ENCODE results near the gene PSMG1. TPM values are rescaled to one million over a fixed set of nuclear protein-coding genes. Genes with fewer than 3 reads are reported as not detected.

The PSMG1 gene
- total RNA-seq, 4 donors from 2014 or later: 17.5 to 42.0 (median 26.4) TPM

- no peak for TF ChIP-seq CTCF (IDR thresholded peaks at IDR 0.05)
- no peak for ATAC-seq (ENCODE audit: low FRiP score)
- DNase-seq (ENCODE audit: low spot score): no peak
Measured at GRCh38 chr21:39198800-39199199, 15.5 kb upstream of the PSMG1 start.

GRCh38 chr21:39197448-39198233 lies 14.4 kb upstream of the PSMG1 start:
- ATAC-seq (ENCODE audit: low FRiP score) (no peak), DNase-seq (ENCODE audit: low spot score) (no peak)
- no peak for TF ChIP-seq CTCF (IDR thresholded peaks at IDR 0.05)

DNA sequence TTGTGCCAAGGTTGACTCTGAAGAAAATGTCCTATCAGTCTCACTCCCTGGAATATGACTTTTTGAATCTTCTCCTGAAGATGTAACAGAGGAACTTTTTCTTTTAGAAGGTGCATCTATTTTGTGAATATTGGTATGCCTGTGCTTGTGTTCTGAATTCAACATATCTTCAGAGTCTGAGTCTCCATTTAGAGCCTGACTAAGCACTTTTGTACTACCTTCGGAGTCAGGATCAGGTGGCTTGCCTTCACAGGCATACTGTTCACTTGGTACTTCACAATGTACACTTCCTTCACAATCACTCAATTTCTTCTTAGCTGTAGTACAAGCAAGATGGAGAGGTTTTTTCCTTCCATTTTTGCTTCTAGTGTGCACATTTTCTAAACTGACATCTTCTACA lies 13.6 kb upstream of the PSMG1 start:
- TF ChIP-seq CTCF (IDR thresholded peaks at IDR 0.05): no peak
- no peak for DNase-seq (ENCODE audit: low spot score)
- no peak for ATAC-seq (ENCODE audit: low FRiP score)

- TF ChIP-seq CTCF (IDR thresholded peaks at IDR 0.05): no peak
- no peak for DNase-seq (ENCODE audit: low spot score)
- ATAC-seq (ENCODE audit: low FRiP score): no peak
Measured at GRCh38 chr21:39196310-39196709, 13.1 kb upstream of the PSMG1 start.

- no peak for TF ChIP-seq CTCF (IDR thresholded peaks at IDR 0.05)
- no peak for DNase-seq (ENCODE audit: low spot score)
- no peak for ATAC-seq (ENCODE audit: low FRiP score)
Measured at GRCh38 chr21:39193380-39193779, 10.1 kb upstream of the PSMG1 start.

- TF ChIP-seq CTCF (IDR thresholded peaks at IDR 0.05): no peak
- DNase-seq (ENCODE audit: low spot score) (no peak), ATAC-seq (ENCODE audit: low FRiP score) (no peak)
Measured at GRCh38 chr21:39189857-39190604, 6.8 kb upstream of the PSMG1 start.

Data from omental fat pad (tissue), 4 donors.